Left kidney (tissue), 8 donors: ENCODE data around the gene COCH. TPM values are rescaled to one million over a fixed set of nuclear protein-coding genes. Genes with fewer than 3 reads are reported as not detected.

Experiments used
- DNase-seq: peaks from one replicate; pipeline ENCODE4 v3.0.0-alpha.2; 2013
- long read RNA-seq, 8 donors: transcript quantifications; one replicate each; lab custom pipeline, GENCODE V29; 2026
- polyA plus RNA-seq: library from polyadenylated mRNA; unstranded; fragments of 120-200 nt; gene quantifications from one replicate; pipeline ENCODE4 v1.2.1, GENCODE V29; 2013; ENCODE audit not compliant: insufficient read length

Gene COCH
- 3.9 TPM for polyA plus RNA-seq
- long read RNA-seq, donor 1 = 0 reads
- long read RNA-seq, donor 2, partial matches to known transcripts = 12 of 12 reads
- long read RNA-seq, donor 2, other reads (novel, unspliced or antisense) = 0 of 12 reads
- long read RNA-seq, donor 3 = 0 reads
- long read RNA-seq, donor 4 = 0 reads
- long read RNA-seq, donor 5 = 0 reads
- long read RNA-seq, donor 6, partial matches to known transcripts = 0 of 1 reads
- long read RNA-seq, donor 6, other reads (novel, unspliced or antisense) = 0 of 1 reads
- long read RNA-seq, donor 7, partial matches to known transcripts = 0 of 2 reads
- long read RNA-seq, donor 7, other reads (novel, unspliced or antisense) = 0 of 2 reads
- long read RNA-seq, donor 8 = 0 reads

DNA sequence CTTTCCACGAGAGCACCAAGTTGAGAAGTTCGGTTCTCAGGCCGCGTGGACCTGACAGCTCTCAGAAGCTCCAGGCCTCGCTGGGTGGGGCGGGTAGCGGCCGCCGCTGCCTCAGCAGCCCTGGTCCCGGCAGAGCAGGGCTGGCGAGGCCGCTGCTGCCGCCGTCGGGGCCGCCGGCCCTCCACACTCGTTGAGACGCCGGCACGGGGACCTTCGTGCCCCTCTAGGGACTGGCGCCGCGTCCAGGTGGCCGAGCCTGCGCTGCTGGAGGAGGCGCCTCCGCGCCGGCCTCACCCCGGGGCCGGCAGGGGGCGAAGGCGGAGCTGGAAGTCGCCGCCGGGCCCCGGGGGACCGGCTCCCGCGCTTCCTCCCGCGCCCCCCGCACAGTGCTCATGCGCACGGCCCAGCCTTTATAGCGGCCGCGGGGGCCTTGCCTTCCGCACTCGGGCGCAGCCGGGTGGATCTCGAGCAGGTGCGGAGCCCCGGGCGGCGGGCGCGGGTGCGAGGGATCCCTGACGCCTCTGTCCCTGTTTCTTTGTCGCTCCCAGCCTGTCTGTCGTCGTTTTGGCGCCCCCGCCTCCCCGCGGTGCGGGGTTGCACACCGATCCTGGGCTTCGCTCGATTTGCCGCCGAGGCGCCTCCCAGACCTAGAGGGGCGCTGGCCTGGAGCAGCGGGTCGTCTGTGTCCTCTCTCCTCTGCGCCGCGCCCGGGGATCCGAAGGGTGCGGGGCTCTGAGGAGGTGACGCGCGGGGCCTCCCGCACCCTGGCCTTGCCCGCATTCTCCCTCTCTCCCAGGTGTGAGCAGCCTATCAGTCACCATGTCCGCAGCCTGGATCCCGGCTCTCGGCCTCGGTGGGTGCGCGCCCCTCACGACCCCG is at the start of gene COCH:
COCH (plus strand) TSS at position 440 of the 879 bp plus-strand sequence; CDS start at position 820, 380 bp downstream.
- DNase-seq = peak; percentile 26

- DNase-seq = no peak
Measured at GRCh38 chr14:30826070-30826469, 48.3 kb upstream of the COCH start.

- no peak for DNase-seq
Measured at GRCh38 chr14:30829853-30830252, 44.5 kb upstream of the COCH start.

DNA sequence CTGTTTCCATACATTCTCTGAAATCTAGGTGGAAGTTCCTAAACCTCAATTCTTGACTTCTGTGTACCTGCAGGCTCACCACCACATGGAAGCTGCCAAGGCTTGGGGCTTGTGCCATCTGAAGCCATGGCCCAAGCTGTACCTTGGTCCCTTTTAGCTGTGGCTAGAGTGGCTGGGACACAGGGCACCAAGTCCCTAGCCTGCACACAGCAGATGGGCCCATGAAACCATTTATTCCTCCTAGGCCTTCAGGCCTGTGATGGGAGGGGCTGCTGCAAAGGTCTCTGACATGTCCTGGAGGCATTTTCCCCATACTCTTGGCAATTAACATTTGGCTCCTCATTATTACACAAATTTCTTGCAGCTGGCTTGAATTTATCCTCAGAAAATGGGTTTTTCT is 40.0 kb upstream of the COCH start:
- no peak for DNase-seq

DNA sequence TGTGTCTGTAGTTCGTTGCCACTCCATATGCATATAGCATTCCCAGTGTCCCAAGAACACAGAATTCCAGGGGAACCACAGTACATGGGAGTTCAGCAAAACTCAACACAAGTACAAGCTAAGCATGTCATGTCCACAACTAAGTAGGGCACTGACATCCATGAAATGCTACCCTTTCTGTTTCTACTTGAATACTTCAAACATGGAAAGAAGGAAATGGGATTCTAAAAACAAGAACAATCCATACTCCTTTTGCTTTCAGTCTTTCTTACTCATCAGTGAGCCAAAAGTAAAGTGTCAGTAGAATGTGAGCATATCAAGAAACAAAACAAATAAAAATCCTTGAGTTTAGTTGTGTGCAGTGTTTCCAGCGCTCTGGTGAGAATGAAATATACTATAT is 36.0 kb upstream of the COCH start:
- no peak for DNase-seq

- no peak for DNase-seq
Measured at GRCh38 chr14:30840086-30840779, 34.1 kb upstream of the COCH start.

- DNase-seq = no peak
Measured at GRCh38 chr14:30842431-30842830, 31.9 kb upstream of the COCH start.

- no peak for DNase-seq
Measured at GRCh38 chr14:30848449-30849240, 25.7 kb upstream of the COCH start.

- no peak for DNase-seq
Measured at GRCh38 chr14:30849354-30849753, 25.0 kb upstream of the COCH start.

GRCh38 chr14:30849983-30850382 is 24.4 kb upstream of the COCH start:
- no peak for DNase-seq

DNA sequence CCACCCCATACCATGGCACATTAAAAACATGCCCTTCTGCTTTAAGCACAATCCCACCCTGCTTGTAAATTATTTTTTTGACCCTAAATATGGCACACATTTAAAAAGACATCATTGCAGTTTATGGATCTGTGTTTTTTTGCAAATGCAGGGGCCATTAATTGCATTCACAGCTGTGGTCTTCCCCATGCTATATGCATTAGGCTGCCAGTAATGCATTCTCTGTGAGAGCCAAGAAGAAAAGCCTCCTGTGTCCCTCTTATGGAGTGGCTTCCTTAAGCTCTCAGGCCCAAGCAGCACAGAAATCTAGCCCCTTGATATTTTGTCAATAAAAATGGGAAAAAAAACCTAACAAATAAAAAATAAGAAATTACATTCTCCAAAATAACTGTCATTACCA is 20.4 kb upstream of the COCH start:
- no peak for DNase-seq

DNA sequence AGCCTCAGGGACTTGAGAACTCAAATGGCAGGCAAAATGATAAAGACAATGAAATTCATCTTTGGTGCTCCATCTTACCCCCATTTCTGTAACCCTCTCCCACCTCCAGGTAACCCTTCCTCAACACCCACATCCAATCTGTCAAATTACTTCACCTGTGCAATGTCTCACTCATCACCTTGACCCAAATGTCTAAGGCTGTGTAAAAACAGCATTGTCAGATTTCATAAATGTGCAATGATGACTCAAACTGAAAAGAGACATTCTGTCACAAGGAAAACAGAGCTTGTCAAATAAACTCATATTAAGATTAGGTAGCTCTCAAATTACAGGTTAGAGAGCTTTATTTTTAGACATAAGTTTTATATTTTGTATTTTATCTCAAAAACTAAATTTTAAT is 19.9 kb upstream of the COCH start:
- no peak for DNase-seq

- no peak for DNase-seq
Measured at GRCh38 chr14:30855345-30856037, 18.9 kb upstream of the COCH start.

DNA sequence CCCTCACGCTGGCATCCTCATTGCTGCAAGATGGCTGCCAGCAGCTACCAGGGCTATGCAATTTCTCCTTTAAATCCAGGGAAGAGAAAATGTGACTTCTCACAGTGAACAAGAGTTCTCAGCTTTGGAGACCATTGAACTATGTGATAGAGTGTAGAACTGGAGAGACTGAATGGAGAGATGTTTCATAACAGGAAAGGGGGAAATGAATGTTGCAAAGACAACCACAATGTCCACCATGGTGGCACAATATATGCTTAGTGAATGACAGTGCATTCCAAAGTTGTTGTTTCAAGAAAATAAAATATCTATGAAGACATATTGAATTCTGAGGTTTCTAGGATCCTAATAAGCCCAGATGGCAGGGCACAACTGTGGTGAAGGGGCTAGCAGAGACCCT is 13.2 kb upstream of the COCH start:
- no peak for DNase-seq

DNA sequence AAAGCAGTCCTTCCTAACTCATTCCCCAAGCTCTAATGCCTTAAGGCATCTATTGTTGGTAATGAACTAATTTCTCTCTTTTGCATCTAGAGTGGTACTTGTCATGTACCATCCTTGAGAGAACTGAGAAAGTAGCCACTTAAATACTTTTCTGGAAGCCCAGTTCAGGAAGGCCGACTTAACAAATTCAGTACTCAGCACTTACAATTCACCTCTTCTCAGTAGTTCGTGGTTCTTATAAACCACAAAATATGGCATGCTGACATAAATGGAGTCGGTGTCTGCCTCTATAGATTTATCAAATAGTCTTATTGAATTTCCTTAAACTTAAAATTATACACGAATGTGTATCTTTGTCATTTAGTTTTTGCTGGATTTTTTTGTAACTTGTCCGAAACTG is 9.4 kb upstream of the COCH start:
- DNase-seq = no peak

- DNase-seq = no peak
Measured at GRCh38 chr14:30868736-30869135, 5.6 kb upstream of the COCH start.

- DNase-seq = no peak
Measured at GRCh38 chr14:30869551-30870155, 4.7 kb upstream of the COCH start.

DNA sequence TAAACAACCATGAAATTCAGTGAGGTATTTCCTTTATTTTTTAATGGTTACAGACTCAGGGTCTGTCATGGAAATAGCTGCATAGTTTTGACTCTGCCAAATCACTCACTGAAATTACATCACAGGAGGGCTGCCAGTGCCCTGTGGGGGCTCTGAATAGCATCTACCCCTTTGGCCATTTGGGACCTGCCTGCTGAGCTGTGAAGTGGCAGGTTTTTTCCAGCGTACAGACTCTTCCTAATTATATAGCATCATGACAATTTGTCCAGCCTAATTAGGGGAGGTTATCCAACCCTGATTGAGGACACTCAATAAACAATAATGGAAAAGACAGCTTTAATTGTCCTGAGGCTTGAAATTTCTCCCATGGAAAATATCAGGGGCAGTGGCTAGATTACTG is 1.8 kb upstream of the COCH start:
- no peak for DNase-seq

- DNase-seq = no peak
Measured at GRCh38 chr14:30873308-30874119, 845 bp upstream of the COCH start.
